ENCODE measurements around the gene DGCR2. TPM values are rescaled to one million over a fixed set of nuclear protein-coding genes. Genes with fewer than 3 reads are reported as not detected.
A peak's percentile ranks its signal among the peaks of the same experiment; 100 is the strongest.

Gene DGCR2
- total RNA-seq, 3 donors from 2014 or later = 36.8 to 58.4 (median 42.9) TPM

DNA sequence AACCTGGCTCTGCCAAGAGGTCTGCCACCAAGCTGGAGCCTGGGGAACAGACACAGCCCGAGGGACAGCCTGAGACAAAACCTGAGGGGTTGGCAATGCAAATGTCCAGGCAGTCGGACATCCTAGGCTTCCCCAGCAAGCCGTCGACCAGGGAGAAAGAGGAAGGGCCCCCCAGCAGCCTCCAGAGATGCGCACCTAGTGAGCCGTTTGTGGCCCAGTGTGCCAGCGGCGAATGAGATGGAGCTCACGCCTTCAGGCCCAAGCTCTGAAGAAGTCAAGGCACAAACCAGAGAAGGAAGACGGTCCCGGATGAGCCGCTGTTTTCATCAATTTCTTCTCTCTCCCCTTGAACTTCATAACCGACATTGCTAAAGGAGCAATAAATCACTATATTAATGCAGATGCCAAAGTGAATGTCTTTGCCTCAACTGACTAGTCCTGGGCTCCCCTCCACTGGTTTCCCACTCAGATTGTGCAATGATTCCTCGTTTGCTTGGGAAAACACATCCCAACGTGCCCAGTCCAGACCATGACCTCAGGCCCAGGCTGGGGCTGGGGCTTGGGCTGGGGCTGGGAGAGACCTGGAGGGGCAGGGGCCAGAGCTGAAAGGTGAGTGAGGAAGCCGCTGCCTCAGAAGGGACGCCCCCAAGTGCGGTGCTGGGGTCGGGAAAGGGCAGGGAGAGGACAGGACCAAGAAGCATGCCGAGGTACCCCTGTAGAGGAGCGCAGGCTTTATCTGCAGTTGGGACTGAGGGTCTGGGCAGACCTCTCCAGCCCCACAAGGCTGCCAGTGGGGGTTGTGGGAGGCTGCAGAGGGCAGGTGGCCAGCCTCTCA, 3.5 kb upstream of the DGCR2 start:
- Histone ChIP-seq H3K27me3 (no peaks in the 10 kb centered on the region), H3K9me3 (no peaks in the 10 kb centered on the region), H3K4me1 (peaks cover 0 to 3% of the 10 kb centered on the region in 2 donors), H3K36me3 (no peaks in the 10 kb centered on the region), H3K27ac (no peak overlapping the region), H3K4me3 (no peak overlapping the region)
- intact Hi-C loops (cut with DNase I; ENCODE audit: low total_unique reads) = no loop called here
- DNase-seq (ENCODE audit: low spot score in 2 of 2) = no peak
- TF ChIP-seq POLR2A (IDR thresholded peaks at IDR 0.05) (no peak), POLR2AphosphoS5 (IDR thresholded peaks at IDR 0.05) (no peak)
- TF ChIP-seq, protein P1, sequence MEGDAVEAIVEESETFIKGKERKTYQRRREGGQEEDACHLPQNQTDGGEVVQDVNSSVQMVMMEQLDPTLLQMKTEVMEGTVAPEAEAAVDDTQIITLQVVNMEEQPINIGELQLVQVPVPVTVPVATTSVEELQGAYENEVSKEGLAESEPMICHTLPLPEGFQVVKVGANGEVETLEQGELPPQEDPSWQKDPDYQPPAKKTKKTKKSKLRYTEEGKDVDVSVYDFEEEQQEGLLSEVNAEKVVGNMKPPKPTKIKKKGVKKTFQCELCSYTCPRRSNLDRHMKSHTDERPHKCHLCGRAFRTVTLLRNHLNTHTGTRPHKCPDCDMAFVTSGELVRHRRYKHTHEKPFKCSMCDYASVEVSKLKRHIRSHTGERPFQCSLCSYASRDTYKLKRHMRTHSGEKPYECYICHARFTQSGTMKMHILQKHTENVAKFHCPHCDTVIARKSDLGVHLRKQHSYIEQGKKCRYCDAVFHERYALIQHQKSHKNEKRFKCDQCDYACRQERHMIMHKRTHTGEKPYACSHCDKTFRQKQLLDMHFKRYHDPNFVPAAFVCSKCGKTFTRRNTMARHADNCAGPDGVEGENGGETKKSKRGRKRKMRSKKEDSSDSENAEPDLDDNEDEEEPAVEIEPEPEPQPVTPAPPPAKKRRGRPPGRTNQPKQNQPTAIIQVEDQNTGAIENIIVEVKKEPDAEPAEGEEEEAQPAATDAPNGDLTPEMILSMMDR (IDR thresholded peaks at IDR 0.05) = no peak

DNA sequence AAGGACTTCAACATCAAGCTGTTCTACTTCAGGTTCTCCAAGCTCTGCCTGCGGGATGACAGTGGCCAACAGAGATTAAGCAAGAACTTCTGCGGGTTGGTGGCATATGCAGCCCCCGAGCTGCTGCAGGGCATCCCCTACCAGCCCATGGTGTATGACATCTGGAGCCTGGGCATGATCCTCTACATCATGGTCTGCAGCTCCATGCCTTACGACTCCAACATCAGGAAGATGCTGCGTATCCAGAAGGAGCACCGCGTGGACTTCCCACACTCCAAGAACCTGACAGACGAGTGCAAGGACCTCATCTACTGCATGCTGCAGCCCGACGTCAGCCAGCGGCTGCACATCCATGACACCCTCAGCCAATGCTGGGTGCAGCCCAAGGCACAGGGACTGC, 2.8 kb upstream of the DGCR2 start:
- Histone ChIP-seq H3K36me3 (no peaks in the 10 kb centered on the region), H3K27ac (no peak overlapping the region), H3K4me3 (no peak overlapping the region), H3K27me3 (no peaks in the 10 kb centered on the region), H3K9me3 (no peaks in the 10 kb centered on the region), H3K4me1 (peaks cover 0 to 10% of the 10 kb centered on the region in 2 donors)
- intact Hi-C loops (cut with DNase I; ENCODE audit: low total_unique reads) = no loop called here
- no peak for DNase-seq (ENCODE audit: low spot score in 2 of 2)
- TF ChIP-seq POLR2AphosphoS5 (IDR thresholded peaks at IDR 0.05) (no peak), POLR2A (IDR thresholded peaks at IDR 0.05) (no peak)
- TF ChIP-seq, protein P1 (IDR thresholded peaks at IDR 0.05) = no peak

DNA sequence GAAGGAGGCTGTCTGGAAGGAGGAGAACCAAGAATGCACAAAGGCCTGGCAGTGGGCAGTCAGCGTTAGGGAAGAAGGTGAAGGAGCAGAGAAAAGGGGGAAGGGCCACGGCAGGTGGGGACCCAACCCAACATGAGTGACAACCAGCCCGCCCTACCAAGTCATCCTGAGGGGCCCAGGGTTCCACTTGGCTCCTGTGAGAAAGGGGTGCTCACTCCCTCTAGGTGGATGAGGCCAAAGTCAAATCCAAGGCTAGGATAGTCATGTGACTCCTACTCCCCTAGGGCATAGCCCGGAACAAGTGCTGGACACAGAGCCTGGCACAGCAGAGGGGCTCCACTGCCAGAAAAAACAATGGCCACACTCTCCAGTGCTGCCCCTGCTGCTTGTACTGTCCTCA, 2.2 kb upstream of the DGCR2 start:
- intact Hi-C loops (cut with DNase I; ENCODE audit: low total_unique reads) = no loop called here
- Histone ChIP-seq H3K4me3 (no peak overlapping the region), H3K36me3 (no peaks in the 10 kb centered on the region), H3K4me1 (peaks cover 0 to 15% of the 10 kb centered on the region in 2 donors), H3K27ac (no peak overlapping the region), H3K9me3 (no peaks in the 10 kb centered on the region), H3K27me3 (no peaks in the 10 kb centered on the region)
- no peak for TF ChIP-seq POLR2A (IDR thresholded peaks at IDR 0.05)
- no peak for TF ChIP-seq POLR2AphosphoS5 (IDR thresholded peaks at IDR 0.05)
- TF ChIP-seq, protein P1 (IDR thresholded peaks at IDR 0.05) = no peak
- DNase-seq (ENCODE audit: low spot score in 2 of 2) = no peak

DNA sequence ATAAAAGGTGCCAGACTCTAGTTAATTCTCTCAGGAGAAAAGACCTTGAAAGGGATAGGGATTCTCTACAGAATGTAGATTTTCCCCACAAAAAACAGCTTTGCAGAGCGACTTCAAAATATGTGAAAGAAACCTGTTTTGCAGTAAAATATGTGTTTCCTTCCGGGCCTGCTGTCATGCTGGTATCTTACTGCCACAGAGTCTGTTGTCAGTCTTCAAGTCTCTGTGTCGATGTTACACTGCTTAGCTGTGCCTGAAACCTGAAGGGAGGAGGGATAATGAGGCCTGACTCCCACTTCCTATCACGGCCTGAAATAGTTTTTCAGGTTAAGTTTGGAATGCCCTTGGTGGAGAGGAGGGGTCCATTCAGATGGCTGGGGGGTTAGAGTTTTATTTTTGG, 1.7 kb upstream of the DGCR2 start:
- intact Hi-C loops (cut with DNase I; ENCODE audit: low total_unique reads) = no loop called here

DNA sequence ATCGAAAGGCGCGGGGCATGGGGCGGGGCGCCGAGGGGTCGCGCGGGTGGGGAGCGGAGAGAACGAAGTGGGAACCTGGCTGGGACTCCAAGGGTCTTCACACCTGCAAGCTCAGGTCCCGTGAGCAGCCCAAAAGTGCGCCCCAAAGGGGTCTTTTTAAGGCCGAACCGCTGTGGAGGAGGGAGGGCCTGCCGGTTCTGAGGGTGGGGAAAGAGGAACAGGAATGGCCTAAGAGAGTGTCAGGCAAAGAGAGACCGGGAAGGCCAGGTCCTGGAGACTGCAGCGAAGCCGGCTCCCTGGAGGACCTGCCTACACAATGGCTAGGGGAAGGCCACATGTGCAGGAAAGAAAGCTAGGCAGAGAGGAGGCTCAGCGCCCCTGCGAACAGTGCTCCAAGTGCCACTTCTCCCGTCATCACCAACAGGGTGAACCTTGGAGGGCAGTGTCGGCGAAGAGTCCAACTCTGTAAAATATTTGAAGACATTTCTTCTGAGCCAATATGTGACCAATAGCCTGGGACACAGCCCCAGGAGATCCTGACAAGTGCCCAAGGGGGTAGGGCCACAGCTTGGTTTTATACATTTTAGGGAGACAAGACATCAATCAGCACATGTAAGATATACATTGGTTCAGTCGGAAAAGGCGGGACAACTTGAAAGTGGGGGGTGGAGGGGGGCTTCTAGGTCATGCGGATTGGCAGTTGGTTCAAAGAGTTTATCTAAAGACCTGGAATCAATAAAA, 710 bp upstream of the DGCR2 start:
- DNase-seq (ENCODE audit: low spot score in 2 of 2) = peak in 1 of 2 donors; percentile 27
- H3K36me3 ChIP-seq = no peaks in the 10 kb centered on the region
- no peak for TF ChIP-seq POLR2A (IDR thresholded peaks at IDR 0.05)
- TF ChIP-seq, protein P1 (IDR thresholded peaks at IDR 0.05) = no peak
- no peak for TF ChIP-seq POLR2AphosphoS5 (IDR thresholded peaks at IDR 0.05)
- intact Hi-C loops (cut with DNase I; ENCODE audit: low total_unique reads) = no loop called here
- peaks cover 0 to 15% of the 10 kb centered on the region in 2 donors for H3K4me1 ChIP-seq
- no peaks in the 10 kb centered on the region for H3K27me3 ChIP-seq
- H3K4me3 ChIP-seq = peak overlapping the region; percentile 95 to 98 (median 98)
- H3K27ac ChIP-seq = peak overlapping the region; percentile 73 to 95
- H3K9me3 ChIP-seq = no peaks in the 10 kb centered on the region

More for the DNA sequence above, 1.7 kb upstream of the DGCR2 start:
- H3K9me3 ChIP-seq = no peaks in the 10 kb centered on the region
- no peak for TF ChIP-seq POLR2AphosphoS5 (IDR thresholded peaks at IDR 0.05)
- no peak for TF ChIP-seq POLR2A (IDR thresholded peaks at IDR 0.05)
- H3K36me3 ChIP-seq = no peaks in the 10 kb centered on the region
- no peaks in the 10 kb centered on the region for H3K27me3 ChIP-seq
- H3K27ac ChIP-seq = no peak overlapping the region
- peaks cover 0 to 15% of the 10 kb centered on the region in 2 donors for H3K4me1 ChIP-seq
- DNase-seq (ENCODE audit: low spot score in 2 of 2) = no peak
- H3K4me3 ChIP-seq = no peak overlapping the region
